Activated effector memory CD4-positive, alpha-beta T cell treated with anti-CD3 and anti-CD28 coated beads, Interleukin-2, amount 50 U/mL, for 16 hours (primary cell): ENCODE results near the gene PHTF2.

Source experiments
- DNase-seq: peaks from one replicate; pipeline ENCODE4 v3.0.0-alpha.2; 2020

The PHTF2 gene

GRCh38 chr7:77885155-77885554, 86.6 kb downstream of the PHTF2 start:
- no peak for DNase-seq

GRCh38 chr7:77887567-77887966, 89.0 kb downstream of the PHTF2 start:
- no peak for DNase-seq

DNA sequence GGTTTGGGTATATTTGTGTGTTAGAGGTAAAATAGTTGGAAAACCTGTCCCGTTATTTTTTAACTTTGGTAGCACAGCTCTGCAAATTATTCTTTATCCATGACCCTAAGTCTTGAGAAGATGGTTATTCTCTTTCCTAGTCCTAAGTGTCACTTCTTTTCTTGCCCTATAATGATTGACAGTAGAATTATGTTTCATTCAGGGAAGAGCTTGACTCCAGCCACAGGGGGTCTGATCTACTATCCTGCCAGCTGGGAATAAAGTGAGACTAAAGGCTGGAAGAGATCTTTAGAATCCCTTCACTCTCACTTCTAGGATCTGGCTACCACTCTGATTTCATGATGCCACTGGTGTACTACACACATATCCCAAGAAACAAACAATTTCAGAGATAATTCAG, 90.4 kb downstream of the PHTF2 start:
- no peak for DNase-seq

DNA sequence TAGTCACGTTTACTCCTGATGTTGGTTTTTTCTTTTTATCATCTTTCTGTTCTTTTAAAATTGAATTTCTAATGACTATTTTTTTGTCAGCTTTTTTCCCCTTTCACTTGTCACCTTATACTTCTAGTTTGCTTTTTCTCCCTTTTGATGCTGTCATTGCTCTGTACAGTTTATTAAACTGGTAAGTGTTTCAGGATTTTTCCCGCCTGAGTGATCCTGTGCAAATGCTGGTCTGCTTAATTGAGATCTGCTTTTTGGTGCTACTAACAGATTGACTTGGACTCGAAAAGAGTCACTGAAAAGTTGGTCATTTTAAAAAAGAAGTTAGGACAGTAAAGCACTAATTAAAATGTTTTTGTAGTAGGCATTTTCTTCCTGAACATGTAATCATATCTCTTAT, 95.2 kb downstream of the PHTF2 start:
- DNase-seq: no peak

GRCh38 chr7:77894574-77895091, 96.1 kb downstream of the PHTF2 start:
- no peak for DNase-seq

- no peak for DNase-seq
Measured at GRCh38 chr7:77895905-77896304, 97.3 kb downstream of the PHTF2 start.

GRCh38 chr7:77897004-77897547, 98.5 kb downstream of the PHTF2 start:
- DNase-seq: no peak

- DNase-seq: no peak
Measured at GRCh38 chr7:77899516-77899915, 100.9 kb downstream of the PHTF2 start.

- DNase-seq: peak; percentile 65
Measured at GRCh38 chr7:77903597-77903996, 105.0 kb downstream of the PHTF2 start.

- no peak for DNase-seq
Measured at GRCh38 chr7:77904252-77904651, 105.7 kb downstream of the PHTF2 start.

DNA sequence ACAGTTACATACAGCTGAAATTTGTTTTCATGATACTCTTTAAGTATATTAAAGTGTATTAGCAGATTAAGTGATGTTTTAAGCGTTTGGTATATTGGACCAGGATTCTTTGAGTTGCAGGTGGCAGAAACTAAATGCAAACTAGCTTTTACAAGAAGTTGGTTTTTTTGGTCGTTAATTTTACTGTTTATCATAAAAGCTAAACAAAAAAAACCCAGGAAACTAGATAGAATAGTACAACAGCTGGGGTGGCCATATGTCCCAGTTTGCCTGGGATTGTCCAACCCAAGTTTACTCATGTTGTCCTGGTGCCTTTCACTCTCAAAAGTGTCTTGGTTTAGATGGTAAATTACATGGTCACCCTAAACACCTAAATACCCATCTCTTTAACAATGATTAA, 108.7 kb downstream of the PHTF2 start:
- DNase-seq: no peak

- no peak for DNase-seq
Measured at GRCh38 chr7:77908664-77909063, 110.1 kb downstream of the PHTF2 start.

DNA sequence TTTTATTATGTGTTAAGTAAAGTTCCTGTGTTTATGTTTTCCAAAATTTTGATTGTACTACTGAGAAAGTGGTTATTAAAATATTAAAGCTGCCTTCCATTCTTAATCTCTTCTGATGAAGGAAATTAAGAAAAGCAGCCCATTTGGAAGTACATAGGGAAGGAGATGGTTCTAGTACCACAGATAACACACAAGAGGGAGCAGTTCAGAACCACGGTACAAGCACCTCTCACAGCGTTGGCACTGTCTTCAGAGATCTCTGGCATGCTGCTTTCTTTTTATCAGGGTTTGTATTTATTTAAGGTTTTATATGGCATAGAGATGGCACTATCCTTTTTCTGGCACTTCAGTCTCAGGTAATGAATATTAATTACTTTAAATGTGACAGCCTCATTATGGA, 111.6 kb downstream of the PHTF2 start:
- no peak for DNase-seq

GRCh38 chr7:77912293-77912692, 113.7 kb downstream of the PHTF2 start:
- no peak for DNase-seq

GRCh38 chr7:77913977-77914607, 115.5 kb downstream of the PHTF2 start:
- no peak for DNase-seq

- DNase-seq: no peak
Measured at GRCh38 chr7:77917500-77918262, 119.1 kb downstream of the PHTF2 start.

- DNase-seq: no peak
Measured at GRCh38 chr7:77918676-77919075, 120.1 kb downstream of the PHTF2 start.

DNA sequence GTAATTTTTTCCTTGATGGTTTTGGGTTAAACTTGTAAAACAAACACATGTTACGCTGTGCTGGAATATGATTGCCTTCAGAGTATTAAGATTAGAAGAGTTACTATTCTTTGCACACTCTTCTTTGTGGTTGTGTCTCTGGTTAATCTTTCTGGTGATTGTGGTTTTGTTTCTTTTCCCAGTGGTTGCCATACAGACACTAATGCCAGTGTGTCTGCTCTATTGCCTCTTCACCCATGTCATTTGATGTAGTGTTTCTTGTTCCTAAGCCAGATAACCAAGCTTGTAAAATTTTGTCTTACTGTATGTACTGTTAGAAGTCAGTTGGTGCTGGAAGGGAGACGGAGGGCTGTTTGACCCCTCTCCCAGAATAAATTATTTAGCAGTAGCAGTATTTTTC, 124.8 kb downstream of the PHTF2 start:
- no peak for DNase-seq

DNA sequence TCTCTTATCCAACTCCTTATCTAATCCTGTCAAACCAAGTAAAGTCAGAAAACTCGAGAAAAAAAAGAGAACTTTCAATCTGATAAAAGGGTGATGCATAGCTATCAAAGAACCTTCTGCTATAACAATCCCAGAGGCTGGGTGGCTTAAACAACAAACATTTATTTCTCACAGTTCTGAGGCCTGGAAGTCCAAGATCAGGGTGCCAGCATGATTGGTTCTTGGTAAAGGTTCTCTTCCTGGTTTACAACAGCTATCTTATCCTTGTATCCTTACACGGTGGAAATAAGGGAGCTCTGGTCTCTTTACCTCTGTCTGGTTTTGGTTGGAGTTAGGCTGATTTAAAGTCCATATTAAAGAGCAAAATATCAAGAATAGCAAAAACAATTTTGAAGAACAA, 131.9 kb downstream of the PHTF2 start:
- DNase-seq: no peak

DNA sequence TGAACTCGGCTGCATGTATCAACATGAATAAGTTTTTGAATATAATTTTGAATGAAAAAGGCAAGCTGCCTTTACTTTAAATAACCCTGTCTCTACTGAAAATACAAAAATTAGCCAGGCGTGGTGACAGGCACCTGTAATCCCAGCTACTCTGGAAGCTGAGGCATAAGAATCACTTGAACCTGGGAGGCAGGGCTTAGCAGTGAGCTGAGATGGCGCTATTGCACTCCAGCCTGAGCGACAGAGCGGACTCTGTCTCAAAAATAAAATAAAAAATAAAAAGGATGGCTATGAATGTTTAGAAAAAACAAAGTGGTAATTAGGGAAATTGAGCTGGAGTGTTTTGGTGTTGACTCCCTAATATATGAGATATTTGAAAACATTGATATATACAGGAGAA, 133.3 kb downstream of the PHTF2 start:
- no peak for DNase-seq

DNA sequence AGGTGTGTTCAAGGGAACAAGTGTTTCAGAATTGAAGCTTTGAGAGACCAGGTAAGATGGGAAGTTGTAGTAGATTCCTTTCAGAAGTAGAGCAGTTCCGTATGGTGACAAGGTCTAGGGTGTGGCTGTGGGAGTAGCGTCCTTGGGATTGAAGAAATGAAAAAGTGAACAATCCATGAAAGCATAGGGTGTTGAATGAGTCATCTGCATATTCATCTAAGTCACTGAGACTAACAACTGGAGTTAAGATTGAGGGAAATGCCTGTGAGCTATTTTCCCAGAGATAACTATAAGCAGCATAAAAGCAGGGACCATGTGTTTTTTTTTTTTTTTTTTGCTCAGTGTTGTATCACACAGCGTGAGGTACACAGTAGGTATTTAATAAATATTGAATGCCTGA, 134.8 kb downstream of the PHTF2 start:
- no peak for DNase-seq

DNA sequence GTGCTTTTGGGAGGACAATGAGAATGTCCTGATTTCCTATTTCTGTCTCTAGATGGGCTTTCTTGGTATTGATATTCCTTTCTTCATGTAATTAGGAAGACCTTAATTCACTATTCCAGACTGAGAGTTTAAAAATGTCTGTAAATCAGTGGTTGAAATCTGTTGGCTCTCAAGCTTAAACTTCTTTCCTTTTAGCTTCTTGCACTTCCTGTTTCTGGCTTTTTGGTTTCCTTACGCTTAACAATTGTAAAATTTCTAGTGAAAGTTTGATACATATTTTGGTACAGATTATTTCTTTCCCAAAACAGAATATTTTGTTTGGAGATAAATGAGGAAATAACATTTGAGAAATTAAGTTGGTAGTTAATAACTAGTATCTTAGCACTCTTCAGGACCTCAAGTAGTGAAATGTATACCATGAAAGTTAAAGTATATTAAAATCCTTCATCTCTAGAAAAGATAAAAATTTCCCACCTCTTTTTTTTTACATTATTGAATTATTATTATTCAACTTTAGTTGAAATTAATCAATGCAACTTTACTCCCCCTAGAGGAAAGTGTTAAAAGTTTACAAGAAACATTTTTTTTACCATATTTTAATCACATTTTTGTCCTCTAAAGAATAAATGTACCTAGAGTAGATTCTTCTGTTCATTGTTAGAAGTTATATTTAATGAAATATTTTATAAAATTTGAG, 137.2 kb downstream of the PHTF2 start:
- no peak for DNase-seq

- DNase-seq: no peak
Measured at GRCh38 chr7:77940647-77941046, 142.1 kb downstream of the PHTF2 start.

DNA sequence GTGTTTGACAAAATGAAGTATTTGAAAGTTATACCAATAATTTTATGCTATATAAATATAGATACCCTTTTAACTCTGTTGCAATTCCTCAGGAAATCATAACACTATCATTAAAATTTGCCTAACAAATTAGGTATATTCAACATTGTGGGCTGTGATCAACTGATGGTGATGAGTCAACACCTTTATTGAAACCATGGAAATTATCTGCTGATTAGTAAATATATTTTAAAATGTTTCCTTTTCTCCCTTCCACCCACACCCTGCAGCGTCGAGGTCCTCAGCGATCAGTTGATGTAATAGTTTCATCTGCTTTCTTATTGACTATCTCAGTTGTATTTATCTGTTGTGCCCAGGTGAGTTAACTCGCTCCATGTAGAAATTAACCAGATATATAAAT, 143.9 kb downstream of the PHTF2 start:
- no peak for DNase-seq
